Cardiac muscle cell (in vitro differentiated cells and primary cell): ENCODE data around the gene STX10. TPM values are rescaled to one million over a fixed set of nuclear protein-coding genes. Genes with fewer than 3 reads are reported as not detected.

Experiments
- DNase-seq, 2 donors: peaks; one replicate each; pipeline versions ENCODE4 v3.0.0 to v3.0.0-alpha.2; 2010 to 2017; ENCODE audit warnings: low read depth in 1 of 2, low spot score in 1 of 2
- H3K27ac ChIP-seq: fragments of 200-600 bp; sonication (generic); 2 replicates; pipeline ENCODE4 v1.5.1; 2016
- H3K27me3 ChIP-seq: fragments of 200-600 bp; sonication (generic); 2 replicates; pipeline ENCODE4 v1.6.0; 2016; ENCODE audit warnings: control low read depth
- H3K36me3 ChIP-seq: fragments of 200-600 bp; sonication (generic); 2 replicates; pipeline ENCODE4 v1.5.1; 2016; ENCODE audit warnings: control low read depth
- H3K4me1 ChIP-seq: fragments of 200-600 bp; sonication (generic); 2 replicates; pipeline ENCODE4 v1.8.1; 2017; ENCODE audit warnings: low read depth, mild to moderate bottlenecking, mixed run types
- H3K4me3 ChIP-seq: fragments of 200-600 bp; sonication (generic); 2 replicates; pipeline ENCODE4 v1.5.1; 2016; ENCODE audit warnings: mild to moderate bottlenecking
- H3K9me3 ChIP-seq: fragments of 200-600 bp; sonication (generic); 2 replicates; pipeline ENCODE4 v1.5.1; 2017; ENCODE audit warnings: low read depth, mild to moderate bottlenecking, control low read depth
- CTCF ChIP-seq: IDR thresholded peaks from 2 replicates; pipeline ENCODE4 v1.5.1; 2012; ENCODE audit warnings: low read depth, mild to moderate bottlenecking, low read length
- polyA plus RNA-seq: library from polyadenylated mRNA; unstranded; fragments of >200 nt; fragmentation: Nextera tagmentation; extraction: Ambion mirVana; gene quantifications from 2 replicates; pipeline ENCODE4 v1.2.1, GENCODE V29; 2016
- total RNA-seq: library from RNA; depleted of rRNA; stranded (reverse); fragments of >200 nt; gene quantifications from 2 replicates; pipeline ENCODE4 v1.2.3, GENCODE V29; 2016

Gene STX10
- total and polyA plus RNA-seq, 2 experiments from 2014 or later = 65.2 to 110 TPM

DNA sequence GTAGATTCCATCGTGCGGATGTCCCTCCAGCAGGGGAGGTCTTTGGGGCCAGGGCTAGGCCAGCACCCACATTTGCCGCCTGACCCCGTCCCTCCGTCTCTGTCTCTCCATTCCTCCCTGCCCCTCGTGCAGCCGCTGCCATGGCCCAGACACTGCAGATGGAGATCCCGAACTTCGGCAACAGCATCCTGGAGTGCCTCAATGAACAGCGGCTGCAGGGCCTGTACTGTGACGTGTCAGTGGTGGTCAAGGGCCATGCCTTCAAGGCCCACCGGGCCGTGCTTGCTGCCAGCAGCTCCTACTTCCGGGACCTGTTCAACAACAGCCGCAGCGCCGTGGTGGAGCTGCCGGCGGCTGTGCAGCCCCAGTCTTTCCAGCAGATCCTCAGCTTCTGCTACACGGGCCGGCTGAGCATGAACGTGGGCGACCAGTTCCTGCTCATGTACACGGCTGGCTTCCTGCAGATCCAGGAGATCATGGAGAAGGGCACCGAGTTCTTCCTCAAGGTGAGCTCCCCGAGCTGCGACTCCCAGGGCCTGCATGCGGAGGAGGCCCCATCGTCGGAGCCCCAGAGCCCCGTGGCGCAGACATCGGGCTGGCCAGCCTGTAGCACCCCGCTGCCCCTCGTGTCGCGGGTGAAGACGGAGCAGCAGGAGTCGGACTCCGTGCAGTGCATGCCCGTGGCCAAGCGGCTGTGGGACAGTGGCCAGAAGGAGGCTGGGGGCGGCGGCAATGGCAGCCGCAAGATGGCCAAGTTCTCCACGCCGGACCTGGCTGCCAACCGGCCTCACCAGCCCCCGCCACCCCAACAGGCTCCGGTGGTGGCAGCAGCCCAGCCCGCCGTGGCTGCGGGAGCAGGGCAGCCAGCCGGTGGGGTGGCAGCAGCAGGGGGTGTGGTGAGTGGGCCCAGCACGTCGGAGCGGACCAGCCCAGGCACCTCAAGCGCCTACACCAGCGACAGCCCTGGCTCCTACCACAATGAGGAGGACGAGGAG lies 14.8 kb downstream of the STX10 start:
- TF ChIP-seq CTCF = no peak
- H3K27ac ChIP-seq = no peak overlapping the region
- H3K9me3 ChIP-seq = no peaks in the 10 kb centered on the region
- no peak for DNase-seq
- no peak overlapping the region for H3K4me3 ChIP-seq
- H3K27me3 ChIP-seq = no peaks in the 10 kb centered on the region
- H3K4me1 ChIP-seq = no peaks in the 10 kb centered on the region
- H3K36me3 ChIP-seq = peaks cover 26% of the 10 kb centered on the region

GRCh38 chr19:13134626-13135025 lies 15.5 kb downstream of the STX10 start:
- DNase-seq = no peak
- H3K4me3 ChIP-seq = no peak overlapping the region
- TF ChIP-seq CTCF = no peak
- H3K27ac ChIP-seq = no peak overlapping the region
- H3K36me3 ChIP-seq = peaks cover 26% of the 10 kb centered on the region
- H3K9me3 ChIP-seq = no peaks in the 10 kb centered on the region
- H3K27me3 ChIP-seq = no peaks in the 10 kb centered on the region
- H3K4me1 ChIP-seq = no peaks in the 10 kb centered on the region

- Histone ChIP-seq H3K4me1 (no peaks in the 10 kb centered on the region), H3K27me3 (no peaks in the 10 kb centered on the region), H3K9me3 (no peaks in the 10 kb centered on the region), H3K4me3 (no peak overlapping the region), H3K36me3 (peaks cover 22% of the 10 kb centered on the region), H3K27ac (peak overlapping the region; percentile 43)
- DNase-seq = no peak
- no peak for TF ChIP-seq CTCF
Measured at GRCh38 chr19:13133241-13133870, 16.8 kb downstream of the STX10 start.

- Histone ChIP-seq H3K4me1 (no peaks in the 10 kb centered on the region), H3K9me3 (no peaks in the 10 kb centered on the region), H3K27ac (peak overlapping the region; percentile 43), H3K36me3 (peaks cover 15% of the 10 kb centered on the region), H3K4me3 (no peak overlapping the region), H3K27me3 (no peaks in the 10 kb centered on the region)
- DNase-seq = peak in 1 of 2 donors; percentile 60
- no peak for TF ChIP-seq CTCF
Measured at GRCh38 chr19:13132471-13133180, 17.5 kb downstream of the STX10 start.

- Histone ChIP-seq H3K27me3 (no peaks in the 10 kb centered on the region), H3K4me1 (no peaks in the 10 kb centered on the region), H3K4me3 (no peak overlapping the region), H3K27ac (no peak overlapping the region), H3K9me3 (no peaks in the 10 kb centered on the region), H3K36me3 (peaks cover 6% of the 10 kb centered on the region)
- DNase-seq = no peak
- TF ChIP-seq CTCF = no peak
Measured at GRCh38 chr19:13130886-13131490, 19.2 kb downstream of the STX10 start.
